Activated CD4-positive, alpha-beta memory T cell treated with anti-CD3 and anti-CD28 coated beads, Interleukin-2, amount 10 ng/mL, durations not matched to agents 7 days and 5 days (primary cell): ENCODE results near the gene KLHL35. TPM values are rescaled to one million over a fixed set of nuclear protein-coding genes. Genes with fewer than 3 reads are reported as not detected.

ENCODE experiments used
- CTCF ChIA-PET: fragments of 350-600 bp; sonication (Branson Sonifier 250); formaldehyde crosslinking; loops from one replicate; lab custom pipeline; 2021; ENCODE audit warnings: antibody characterized with exemption, inconsistent platforms; lab: Charles Lee
- POLR2A ChIA-PET: fragments of 350-600 bp; sonication (Branson Sonifier 250); formaldehyde crosslinking; loops from one replicate; lab custom pipeline; 2021; ENCODE audit warnings: antibody characterized with exemption; lab: Charles Lee
- DNase-seq: peaks from one replicate; pipeline ENCODE4 v3.0.0-alpha.2; 2020
- H3K27ac Mint-ChIP-seq: one replicate; pipeline ENCODE4 v1.8.0; 2021; ENCODE audit warnings: mild to moderate bottlenecking, mixed read lengths
- H3K27me3 Mint-ChIP-seq: one replicate; pipeline ENCODE4 v1.8.0; 2021; ENCODE audit warnings: mixed read lengths
- H3K36me3 Mint-ChIP-seq: one replicate; pipeline ENCODE4 v1.8.0; 2021; ENCODE audit warnings: low read depth, mixed read lengths
- H3K4me1 Mint-ChIP-seq: one replicate; pipeline ENCODE4 v1.8.0; 2021; ENCODE audit warnings: mixed read lengths
- H3K4me3 Mint-ChIP-seq: one replicate; pipeline ENCODE4 v1.8.0; 2021; ENCODE audit warnings: mild to moderate bottlenecking, mixed read lengths
- H3K9me3 Mint-ChIP-seq: one replicate; pipeline ENCODE4 v1.8.0; 2021; ENCODE audit warnings: mixed read lengths
- total RNA-seq, 2 experiments: library from RNA; stranded (reverse); gene quantifications; one replicate each; pipeline ENCODE4 v1.2.3, GENCODE V29; 2021

KLHL35 gene
- total RNA-seq, 2 experiments from 2014 or later: 0.60 to 1.0 TPM

GRCh38 chr11:75434051-75434450 is 1.0 kb upstream of the KLHL35 start:
- Mint-ChIP-seq H3K4me3 (no peak overlapping the region), H3K36me3 (peaks cover 23% of the 10 kb centered on the region), H3K27me3 (peaks cover 36% of the 10 kb centered on the region), H3K4me1 (peaks cover 22% of the 10 kb centered on the region), H3K9me3 (peaks cover 5% of the 10 kb centered on the region), H3K27ac (no peak overlapping the region)
- DNase-seq: no peak
- POLR2A ChIA-PET: interaction anchor here (1.0 to 1.1 kb wide), 2 partner anchors 34 to 89 kb away, joined by 3 read pairs; no protein-coding TSS in a partner anchor
- CTCF ChIA-PET: interaction anchor here (1.1 to 4.8 kb wide), 4 partner anchors 11 to 91 kb away, joined by 3 to 16 read pairs (median 3); partner anchors contain the start of gene GDPD5

- H3K27ac Mint-ChIP-seq: no peak overlapping the region
- H3K4me1 Mint-ChIP-seq: peaks cover 27% of the 10 kb centered on the region
- peaks cover 6% of the 10 kb centered on the region for H3K9me3 Mint-ChIP-seq
- POLR2A ChIA-PET: interaction anchor here (1.0 kb wide), 1 partner anchor 89 kb away, joined by 3 read pairs; no protein-coding TSS in a partner anchor
- H3K4me3 Mint-ChIP-seq: no peak overlapping the region
- CTCF ChIA-PET: interaction anchor here (1.1 to 4.8 kb wide), 3 partner anchors 11 to 92 kb away, joined by 3 to 16 read pairs (median 3); partner anchors contain the start of gene GDPD5
- peaks cover 42% of the 10 kb centered on the region for H3K27me3 Mint-ChIP-seq
- DNase-seq: no peak
- H3K36me3 Mint-ChIP-seq: peaks cover 21% of the 10 kb centered on the region
Observed at GRCh38 chr11:75433443-75433842, 440 bp upstream of the KLHL35 start.

- no peak overlapping the region for H3K27ac Mint-ChIP-seq
- DNase-seq: no peak
- H3K9me3 Mint-ChIP-seq: peaks cover 6% of the 10 kb centered on the region
- ChIA-PET CTCF (interaction anchor here (1.1 to 4.8 kb wide), 4 partner anchors 13 to 292 kb away, joined by 3 to 16 read pairs (median 4); no protein-coding TSS in a partner anchor), POLR2A (interaction anchor here (0.9 to 3.6 kb wide), 4 partner anchors 31 to 213 kb away, joined by 3 to 24 read pairs (median 4); partner anchors contain the start of gene GDPD5)
- H3K4me1 Mint-ChIP-seq: peaks cover 31% of the 10 kb centered on the region
- peaks cover 52% of the 10 kb centered on the region for H3K27me3 Mint-ChIP-seq
- H3K36me3 Mint-ChIP-seq: peaks cover 20% of the 10 kb centered on the region
- no peak overlapping the region for H3K4me3 Mint-ChIP-seq
Observed at GRCh38 chr11:75431533-75432525, 1.2 kb downstream of the KLHL35 start.

- Mint-ChIP-seq H3K27me3 (peaks cover 52% of the 10 kb centered on the region), H3K9me3 (peaks cover 6% of the 10 kb centered on the region), H3K36me3 (peaks cover 17% of the 10 kb centered on the region), H3K4me3 (peak overlapping the region; percentile 73), H3K27ac (peak overlapping the region; percentile 54), H3K4me1 (peaks cover 31% of the 10 kb centered on the region)
- POLR2A ChIA-PET: interaction anchor here (0.9 to 3.6 kb wide), 7 partner anchors 9 to 94 kb away, joined by 3 to 24 read pairs (median 4); partner anchors contain the start of gene GDPD5
- CTCF ChIA-PET: interaction anchor here (1.1 to 4.8 kb wide), 6 partner anchors 14 to 291 kb away, joined by 3 to 16 read pairs (median 5); partner anchors contain the start of gene MAP6
- DNase-seq: no peak
Observed at GRCh38 chr11:75430714-75431532, 2.1 kb downstream of the KLHL35 start.

- ChIA-PET POLR2A (interaction anchor here (0.8 to 3.6 kb wide), 13 partner anchors 9 to 132 kb away, joined by 3 to 24 read pairs (median 4); partner anchors contain the start of genes GDPD5 and SERPINH1), CTCF (interaction anchor here (1.1 to 1.5 kb wide), 5 partner anchors 14 to 239 kb away, joined by 3 to 7 read pairs (median 4); partner anchors contain the start of genes GDPD5 and MAP6)
- peaks cover 52% of the 10 kb centered on the region for H3K27me3 Mint-ChIP-seq
Observed at GRCh38 chr11:75429902-75430713, 2.9 kb downstream of the KLHL35 start.

GRCh38 chr11:75429641-75429901 is 3.4 kb downstream of the KLHL35 start:
- H3K27me3 Mint-ChIP-seq: peaks cover 52% of the 10 kb centered on the region
- H3K36me3 Mint-ChIP-seq: peaks cover 16% of the 10 kb centered on the region
- ChIA-PET CTCF (interaction anchor here (1.1 to 1.5 kb wide), 5 partner anchors 15 to 239 kb away, joined by 3 to 7 read pairs (median 4); partner anchors contain the start of genes GDPD5 and MAP6), POLR2A (interaction anchor here (0.8 to 3.6 kb wide), 12 partner anchors 9 to 132 kb away, joined by 3 to 24 read pairs (median 4); partner anchors contain the start of genes GDPD5 and SERPINH1)
- DNase-seq: no peak
- H3K9me3 Mint-ChIP-seq: peaks cover 6% of the 10 kb centered on the region
- H3K4me1 Mint-ChIP-seq: peaks cover 31% of the 10 kb centered on the region
- H3K27ac Mint-ChIP-seq: no peak overlapping the region
- H3K4me3 Mint-ChIP-seq: peak overlapping the region; percentile 64

More at GRCh38 chr11:75429902-75430713, 2.9 kb downstream of the KLHL35 start:
- peaks cover 31% of the 10 kb centered on the region for H3K4me1 Mint-ChIP-seq
- peaks cover 16% of the 10 kb centered on the region for H3K36me3 Mint-ChIP-seq
- peak overlapping the region; percentile 73 for H3K4me3 Mint-ChIP-seq
- peak; percentile 72 for DNase-seq
- H3K9me3 Mint-ChIP-seq: peaks cover 6% of the 10 kb centered on the region
- peak overlapping the region; percentile 54 for H3K27ac Mint-ChIP-seq

- Mint-ChIP-seq H3K27me3 (peaks cover 52% of the 10 kb centered on the region), H3K27ac (no peak overlapping the region)
Observed at GRCh38 chr11:75428989-75429640, 3.9 kb downstream of the KLHL35 start.

GRCh38 chr11:75428281-75428724 is 4.7 kb downstream of the KLHL35 start:
- H3K36me3 Mint-ChIP-seq: peaks cover 11% of the 10 kb centered on the region
- CTCF ChIA-PET: interaction anchor here (0.8 to 1.3 kb wide), 5 partner anchors 8 to 74 kb away, joined by 3 to 5 read pairs (median 3); no protein-coding TSS in a partner anchor
- peaks cover 49% of the 10 kb centered on the region for H3K27me3 Mint-ChIP-seq
- peaks cover 6% of the 10 kb centered on the region for H3K9me3 Mint-ChIP-seq
- no peak overlapping the region for H3K27ac Mint-ChIP-seq
- H3K4me3 Mint-ChIP-seq: peak overlapping the region; percentile 51
- peaks cover 30% of the 10 kb centered on the region for H3K4me1 Mint-ChIP-seq
- POLR2A ChIA-PET: interaction anchor here (1.0 to 3.0 kb wide), 2 partner anchors 13 to 28 kb away, joined by 6 to 11 read pairs; no protein-coding TSS in a partner anchor
- DNase-seq: peak; percentile 72

More at GRCh38 chr11:75428989-75429640, 3.9 kb downstream of the KLHL35 start:
- Mint-ChIP-seq H3K4me1 (peaks cover 31% of the 10 kb centered on the region), H3K36me3 (peaks cover 13% of the 10 kb centered on the region), H3K4me3 (peak overlapping the region; percentile 64), H3K9me3 (peaks cover 6% of the 10 kb centered on the region)
- CTCF ChIA-PET: interaction anchor here (1.1 to 1.5 kb wide), 7 partner anchors 15 to 240 kb away, joined by 3 to 7 read pairs (median 4); partner anchors contain the start of genes GDPD5 and MAP6
- DNase-seq: no peak
- POLR2A ChIA-PET: interaction anchor here (0.8 to 3.6 kb wide), 12 partner anchors 8 to 133 kb away, joined by 3 to 24 read pairs (median 4); partner anchors contain the start of genes GDPD5 and SERPINH1

- DNase-seq: no peak
- Mint-ChIP-seq H3K4me3 (no peak overlapping the region), H3K27ac (no peak overlapping the region), H3K4me1 (peaks cover 27% of the 10 kb centered on the region), H3K27me3 (peaks cover 38% of the 10 kb centered on the region), H3K9me3 (peaks cover 6% of the 10 kb centered on the region), H3K36me3 (peaks cover 11% of the 10 kb centered on the region)
- ChIA-PET CTCF (interaction anchor here (0.8 kb wide), 1 partner anchor 10 kb away, joined by 3 read pairs; no protein-coding TSS in a partner anchor), POLR2A (no interaction called here)
Observed at GRCh38 chr11:75427181-75427580, 5.8 kb downstream of the KLHL35 start.

GRCh38 chr11:75426720-75427086 is 6.3 kb downstream of the KLHL35 start:
- Mint-ChIP-seq H3K4me1 (peaks cover 27% of the 10 kb centered on the region), H3K27ac (no peak overlapping the region), H3K4me3 (no peak overlapping the region), H3K36me3 (peaks cover 11% of the 10 kb centered on the region), H3K27me3 (peaks cover 33% of the 10 kb centered on the region), H3K9me3 (peaks cover 6% of the 10 kb centered on the region)
- DNase-seq: no peak
- CTCF ChIA-PET: interaction anchor here (0.8 to 2.1 kb wide), 5 partner anchors 10 to 106 kb away, joined by 3 to 7 read pairs (median 3); no protein-coding TSS in a partner anchor
- POLR2A ChIA-PET: no interaction called here
